ENCODE data around the gene TIA1.
"Not testable (repeated sequence)": the region's sequence is repeated elsewhere in the genome, so short reads cannot be mapped to it uniquely, and the experiment has no call there.

The TIA1 gene, protein sequence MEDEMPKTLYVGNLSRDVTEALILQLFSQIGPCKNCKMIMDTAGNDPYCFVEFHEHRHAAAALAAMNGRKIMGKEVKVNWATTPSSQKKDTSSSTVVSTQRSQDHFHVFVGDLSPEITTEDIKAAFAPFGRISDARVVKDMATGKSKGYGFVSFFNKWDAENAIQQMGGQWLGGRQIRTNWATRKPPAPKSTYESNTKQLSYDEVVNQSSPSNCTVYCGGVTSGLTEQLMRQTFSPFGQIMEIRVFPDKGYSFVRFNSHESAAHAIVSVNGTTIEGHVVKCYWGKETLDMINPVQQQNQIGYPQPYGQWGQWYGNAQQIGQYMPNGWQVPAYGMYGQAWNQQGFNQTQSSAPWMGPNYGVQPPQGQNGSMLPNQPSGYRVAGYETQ

DNA sequence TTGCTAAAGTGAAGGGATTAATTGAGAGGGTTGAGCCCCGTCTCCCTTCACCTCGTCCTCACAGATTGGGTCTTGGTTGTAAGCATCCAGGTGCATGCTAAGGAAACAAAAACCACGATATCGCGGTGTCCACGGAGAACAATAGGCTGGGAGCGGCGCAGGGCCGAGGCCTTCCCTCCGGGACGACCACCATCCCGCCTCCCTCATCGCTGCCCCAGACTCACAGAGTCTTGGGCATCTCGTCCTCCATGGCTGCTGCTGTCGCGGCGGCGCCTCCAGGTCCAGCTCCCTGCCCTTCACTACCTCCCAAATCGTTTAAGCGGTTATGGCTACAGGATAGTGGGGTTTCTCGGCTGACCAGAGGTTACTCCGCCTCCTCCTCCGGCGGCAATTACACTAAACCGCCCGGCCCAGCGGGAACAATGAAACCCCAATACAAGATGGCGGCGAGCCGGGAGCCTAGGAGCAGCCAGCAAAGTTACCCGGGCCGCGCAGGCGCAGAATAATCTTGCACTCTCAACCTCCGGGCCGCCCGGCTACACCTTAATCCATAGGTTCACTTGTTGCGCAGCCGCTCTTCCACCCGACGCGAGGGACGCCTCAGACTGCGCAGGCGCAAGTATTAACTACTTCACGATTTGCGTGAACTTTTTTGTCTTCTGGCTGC lies at the start of gene TIA1:
Gene TIA1, minus strand, starts transcription at position 448 of the 667 bp plus-strand sequence. Its CDS starts 198 bp downstream, at position 250.
- peak; percentile 99 for DNase-seq

DNA sequence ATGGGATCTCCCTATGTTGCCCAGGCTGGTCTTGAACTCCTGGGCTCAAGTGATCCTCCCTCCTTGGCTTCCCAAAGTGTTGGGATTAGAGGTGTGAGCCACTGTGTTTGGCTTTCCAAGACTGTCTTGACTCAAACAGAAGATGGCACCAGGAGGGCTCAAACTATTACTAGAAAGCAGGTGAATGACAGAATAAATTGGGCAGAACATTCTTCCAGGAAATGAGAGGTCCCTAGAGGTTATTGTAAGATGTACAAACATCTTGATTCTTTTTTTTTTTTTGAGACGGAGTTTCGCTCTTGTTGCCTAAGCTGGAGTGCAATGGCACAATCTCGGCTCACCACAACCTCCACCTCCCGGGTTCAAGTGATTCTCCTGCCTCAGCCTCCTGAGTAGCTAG lies 49.4 kb upstream of the TIA1 start:
- not testable (repeated sequence) for DNase-seq

DNA sequence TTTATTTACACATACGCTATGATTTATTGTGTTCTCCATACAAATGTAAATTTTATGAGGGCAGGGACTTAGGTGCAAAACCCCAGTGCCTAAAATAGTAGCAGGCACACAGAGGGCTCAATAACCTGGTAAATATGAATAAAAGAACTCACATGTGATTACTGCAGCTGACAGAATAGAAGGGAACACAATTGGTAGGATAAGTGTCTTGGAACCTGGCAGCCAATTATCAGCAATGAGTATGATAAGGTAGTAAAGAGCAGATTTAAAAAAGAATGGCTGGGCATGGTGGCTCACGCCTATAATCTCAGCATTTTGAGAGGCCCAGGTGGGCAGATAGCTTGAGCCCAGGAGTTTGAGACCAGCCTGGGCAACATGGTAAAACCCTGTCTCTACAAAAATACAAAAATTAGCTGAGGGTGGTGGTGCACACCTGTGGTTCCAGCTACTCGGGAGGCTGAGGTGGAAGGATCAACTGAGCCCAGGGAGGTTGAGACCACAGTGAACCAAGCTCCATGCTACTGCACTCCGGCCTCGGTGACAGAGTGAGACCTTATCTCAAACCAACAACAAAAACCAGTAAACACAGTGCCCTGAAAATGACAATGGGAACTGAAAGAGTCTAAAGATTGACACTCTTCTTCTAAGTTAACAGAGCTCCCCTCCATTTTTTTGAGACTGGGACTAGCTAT lies 35.2 kb upstream of the TIA1 start:
- DNase-seq = no peak

DNA sequence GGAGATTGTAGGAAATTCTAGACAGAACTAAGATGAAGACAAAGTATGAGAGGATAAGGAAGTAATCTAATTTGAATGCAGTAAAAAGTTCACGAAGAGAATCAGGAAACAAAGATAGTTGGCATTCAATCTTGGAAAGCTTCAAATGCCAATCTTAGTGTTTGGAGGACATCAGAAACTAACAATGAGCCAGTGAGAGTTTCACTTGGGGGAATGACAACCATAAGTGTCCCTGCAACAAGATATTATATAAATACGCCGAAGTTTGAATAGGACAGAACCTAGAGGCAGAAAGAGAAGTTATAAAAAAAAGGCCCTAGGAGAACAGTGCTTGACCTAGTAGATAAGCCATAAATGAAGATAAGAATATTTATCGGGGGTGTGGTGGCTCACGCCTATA lies 34.0 kb upstream of the TIA1 start:
- DNase-seq = no peak

DNA sequence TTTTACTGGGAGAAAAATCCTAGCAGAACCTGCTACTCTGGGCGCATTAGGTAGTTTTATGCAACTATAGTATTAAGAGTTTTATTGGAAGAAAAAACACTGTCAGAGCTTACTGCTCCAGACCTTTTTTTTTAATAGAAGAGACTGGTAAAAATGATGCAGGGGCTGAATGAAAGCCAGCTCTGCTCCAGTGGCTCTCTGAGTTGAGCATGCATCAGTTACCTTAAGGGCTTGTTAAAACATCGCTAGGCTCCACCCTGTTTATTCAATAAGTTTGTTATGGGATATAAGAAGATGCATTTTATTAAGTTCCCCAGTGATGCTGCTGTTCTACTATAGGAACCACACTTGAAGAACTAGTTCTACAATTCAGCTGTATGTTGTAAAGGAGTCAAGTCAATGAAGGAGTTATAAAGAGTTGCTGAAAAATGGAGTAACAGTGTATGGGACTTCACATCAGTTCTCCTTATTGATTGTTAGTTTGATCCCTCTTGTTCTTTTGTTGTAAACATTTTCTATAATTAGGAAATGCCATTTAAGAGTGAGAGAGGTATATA lies 31.9 kb upstream of the TIA1 start:
- no peak for DNase-seq

DNA sequence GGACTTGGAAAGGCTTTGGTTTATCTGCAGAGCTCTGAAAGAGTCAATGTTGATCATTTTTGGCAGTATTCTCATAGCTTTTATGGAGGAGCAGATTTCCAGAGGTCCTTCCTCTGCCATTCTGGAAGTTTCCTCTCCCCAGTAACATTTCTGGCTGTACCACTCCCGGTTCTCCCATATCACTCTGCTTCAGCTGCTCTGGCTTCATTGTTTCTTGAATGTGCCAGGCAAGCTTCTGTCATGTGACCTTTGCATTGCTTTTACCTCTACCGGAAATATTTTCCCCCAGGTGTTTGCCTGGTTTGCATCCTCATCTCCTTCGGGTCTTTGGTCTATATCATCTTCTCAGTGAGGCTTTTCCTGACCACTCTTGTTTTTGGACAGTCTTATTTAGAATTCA lies 21.9 kb upstream of the TIA1 start:
- DNase-seq = no peak

DNA sequence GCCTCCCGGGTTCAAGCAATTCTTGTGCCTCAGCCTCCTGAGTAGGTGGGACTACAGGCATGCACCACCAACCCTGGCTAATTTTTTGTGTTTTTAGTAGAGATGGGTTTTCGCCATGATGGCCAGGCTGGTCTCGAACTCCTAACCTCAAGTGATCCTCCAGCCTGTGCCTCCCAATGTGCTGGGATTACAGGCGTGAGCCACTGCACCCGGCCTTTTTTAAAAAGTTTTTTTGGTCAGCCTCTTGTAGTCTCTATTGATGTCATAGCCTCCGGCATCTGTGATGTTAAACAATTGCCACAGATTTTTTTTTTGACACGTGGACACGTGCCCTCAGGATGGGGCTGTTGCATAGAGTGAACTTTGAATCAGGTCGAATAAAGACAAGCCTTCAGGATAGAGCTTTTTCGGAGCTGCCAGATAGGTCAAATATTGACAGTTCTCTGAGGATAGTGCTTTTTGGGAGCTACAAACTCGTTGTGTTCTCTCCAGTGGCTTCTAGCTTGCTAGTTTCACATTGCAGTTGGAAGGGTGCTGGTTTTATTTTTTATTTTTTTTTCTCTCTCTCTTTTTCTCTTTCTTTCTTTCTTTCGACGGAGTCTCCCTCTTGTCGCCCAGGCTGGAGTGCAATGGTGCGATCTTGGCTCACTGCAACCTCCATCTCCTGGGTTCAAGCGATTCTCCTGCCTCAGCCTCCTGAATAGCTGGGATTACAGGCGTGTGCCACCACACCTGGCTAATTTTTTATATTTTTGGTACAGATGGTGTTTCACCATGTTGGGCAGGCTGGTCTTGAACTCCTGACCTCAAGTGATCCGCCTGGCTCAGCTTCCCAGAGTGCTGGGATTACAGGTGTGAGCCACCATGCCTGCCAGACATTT lies 21.2 kb upstream of the TIA1 start:
- not testable (repeated sequence) for DNase-seq

DNA sequence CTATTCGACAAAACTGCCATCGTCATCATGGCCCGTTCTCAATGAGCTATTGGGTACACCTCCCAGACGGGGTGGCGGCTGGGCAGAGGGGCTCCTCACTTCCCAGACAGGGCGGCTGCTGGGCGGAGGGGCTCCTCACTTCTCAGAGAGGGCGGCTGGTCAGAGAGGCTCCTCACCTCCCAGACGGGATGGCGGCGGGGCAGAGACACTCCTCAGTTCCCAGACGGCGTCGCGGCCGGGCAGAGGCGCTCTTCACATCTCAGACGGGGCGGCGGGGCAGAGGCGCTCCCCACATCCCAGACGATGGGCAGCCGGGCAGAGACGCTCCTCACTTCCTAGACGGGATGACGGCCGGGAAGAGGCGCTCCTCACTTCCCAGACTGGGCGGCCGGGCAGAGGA lies 18.5 kb upstream of the TIA1 start:
- not testable (repeated sequence) for DNase-seq

DNA sequence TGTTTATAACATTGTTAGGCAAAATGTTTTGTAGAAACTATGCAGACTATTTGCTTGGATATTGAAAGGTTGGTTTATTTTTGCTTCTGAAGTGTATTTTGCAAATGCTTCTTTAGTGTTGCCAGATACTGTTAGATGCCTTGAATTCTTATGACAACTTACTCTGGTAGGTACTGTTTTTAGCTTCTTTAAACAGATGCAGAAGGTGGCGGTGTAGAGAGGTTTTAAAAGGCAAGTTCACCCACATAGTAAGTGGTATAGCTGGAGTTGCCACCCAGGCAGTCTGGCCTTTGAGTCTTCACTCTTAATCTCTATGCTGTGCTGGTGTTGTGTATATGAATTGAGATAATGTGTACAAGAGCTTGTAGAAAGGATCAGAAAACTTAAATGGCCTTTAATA lies 13.1 kb upstream of the TIA1 start:
- DNase-seq = no peak

DNA sequence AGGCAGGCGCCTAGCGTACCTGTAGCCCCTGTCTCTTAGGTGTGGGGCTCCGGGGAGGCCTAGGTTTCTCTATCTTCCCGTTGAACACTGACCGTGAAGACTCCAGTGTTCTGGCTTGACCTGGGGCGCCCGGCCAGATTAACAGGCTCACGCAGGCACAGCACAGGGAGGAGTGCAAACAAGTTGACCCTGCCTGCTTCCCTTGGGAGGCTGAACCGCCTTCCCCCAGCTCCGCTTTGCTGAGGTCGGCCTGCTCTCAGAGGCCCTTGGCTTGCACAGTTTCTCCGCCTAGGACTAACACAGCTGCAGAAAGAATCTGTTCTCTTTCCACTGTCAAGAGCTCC lies 10.1 kb upstream of the TIA1 start:
- no peak for DNase-seq

DNA sequence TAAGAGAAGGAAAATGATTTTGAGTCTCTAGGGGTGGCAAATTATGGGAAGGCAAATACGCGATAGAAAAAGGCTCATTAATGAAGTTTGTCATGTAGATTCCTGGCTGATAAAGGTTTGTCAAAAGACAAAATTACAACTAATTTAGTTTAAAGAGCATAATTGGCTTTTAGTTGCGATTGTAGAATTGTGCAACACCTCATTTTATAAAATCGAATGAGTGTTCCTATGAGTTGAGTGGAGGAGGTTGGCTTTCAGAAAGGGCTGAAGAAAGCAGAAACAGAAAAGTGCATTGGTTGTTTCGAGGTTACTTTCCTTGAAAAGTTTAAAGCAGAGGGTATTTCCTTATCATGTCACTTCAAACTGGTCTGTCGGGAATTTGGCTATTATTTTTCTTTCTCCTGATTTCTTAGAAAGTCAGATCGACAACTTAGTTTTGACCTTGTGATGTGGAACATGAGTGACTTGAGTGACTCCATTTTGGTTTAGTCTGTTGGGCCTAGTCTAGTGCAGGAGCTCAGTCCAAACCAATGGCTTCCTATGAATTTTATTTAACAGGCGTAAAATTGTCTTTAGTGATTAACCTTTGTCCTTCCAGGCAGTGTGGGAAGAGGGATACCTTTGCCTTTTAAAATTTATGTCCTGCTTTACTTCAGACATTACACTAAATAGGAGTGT lies 7.3 kb upstream of the TIA1 start:
- DNase-seq = no peak

DNA sequence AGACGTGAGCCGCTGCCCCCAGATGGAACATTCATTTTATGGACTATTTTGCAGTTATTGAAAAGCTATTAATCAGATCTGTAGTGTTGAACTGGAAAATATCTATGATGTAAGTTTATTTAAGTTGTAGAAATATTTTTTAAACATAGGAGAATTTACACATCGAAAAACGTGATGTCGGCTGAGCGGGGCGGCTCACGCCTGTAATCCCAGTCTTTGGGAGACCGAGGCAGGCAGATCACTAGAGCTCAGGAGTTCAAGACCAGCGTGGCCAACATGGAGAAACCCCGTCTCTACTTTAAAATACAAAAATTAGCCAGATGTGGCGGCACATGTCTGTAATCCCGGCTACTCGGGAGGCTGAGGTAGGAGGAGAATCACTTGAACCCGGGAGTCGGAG lies 2.0 kb upstream of the TIA1 start:
- no peak for DNase-seq

DNA sequence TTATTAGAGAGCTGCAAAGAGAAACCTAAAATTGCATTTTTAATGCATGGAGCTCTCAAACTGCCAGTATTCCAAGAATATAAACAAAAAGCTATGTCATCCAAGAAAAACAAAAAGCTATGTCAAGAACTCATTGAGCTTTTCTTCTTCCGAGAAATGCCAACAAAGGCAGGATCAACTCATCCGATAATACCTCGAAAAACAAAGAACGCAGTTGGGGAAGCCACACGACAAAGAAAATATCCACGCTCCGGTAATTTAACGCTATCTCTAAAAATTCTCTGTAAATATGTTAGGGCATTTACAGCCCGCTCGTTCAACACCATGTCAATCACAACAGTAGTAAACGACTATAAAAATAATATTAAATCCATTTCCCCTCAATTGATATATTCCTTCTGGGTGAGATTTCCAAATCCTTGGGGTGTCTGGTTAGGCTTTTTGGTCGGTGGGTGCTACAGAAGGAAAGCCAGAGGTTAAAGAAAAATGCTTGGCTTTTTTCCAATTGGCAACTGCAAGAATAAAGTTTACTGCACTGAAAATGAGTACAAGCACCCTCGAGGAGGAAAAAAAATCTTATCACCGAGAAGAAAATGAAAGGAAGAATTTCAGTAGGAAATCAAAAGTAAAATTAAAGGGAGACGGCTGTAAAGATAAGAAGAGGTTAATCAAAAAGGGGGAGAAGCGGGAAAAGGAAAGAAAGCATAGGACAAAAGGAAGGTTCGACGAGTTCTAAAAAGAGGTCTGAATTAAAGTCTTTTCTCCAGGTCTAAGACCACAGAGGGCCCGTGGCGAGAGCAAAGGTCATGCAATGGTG lies 856 bp downstream of the TIA1 start:
- DNase-seq = no peak

DNA sequence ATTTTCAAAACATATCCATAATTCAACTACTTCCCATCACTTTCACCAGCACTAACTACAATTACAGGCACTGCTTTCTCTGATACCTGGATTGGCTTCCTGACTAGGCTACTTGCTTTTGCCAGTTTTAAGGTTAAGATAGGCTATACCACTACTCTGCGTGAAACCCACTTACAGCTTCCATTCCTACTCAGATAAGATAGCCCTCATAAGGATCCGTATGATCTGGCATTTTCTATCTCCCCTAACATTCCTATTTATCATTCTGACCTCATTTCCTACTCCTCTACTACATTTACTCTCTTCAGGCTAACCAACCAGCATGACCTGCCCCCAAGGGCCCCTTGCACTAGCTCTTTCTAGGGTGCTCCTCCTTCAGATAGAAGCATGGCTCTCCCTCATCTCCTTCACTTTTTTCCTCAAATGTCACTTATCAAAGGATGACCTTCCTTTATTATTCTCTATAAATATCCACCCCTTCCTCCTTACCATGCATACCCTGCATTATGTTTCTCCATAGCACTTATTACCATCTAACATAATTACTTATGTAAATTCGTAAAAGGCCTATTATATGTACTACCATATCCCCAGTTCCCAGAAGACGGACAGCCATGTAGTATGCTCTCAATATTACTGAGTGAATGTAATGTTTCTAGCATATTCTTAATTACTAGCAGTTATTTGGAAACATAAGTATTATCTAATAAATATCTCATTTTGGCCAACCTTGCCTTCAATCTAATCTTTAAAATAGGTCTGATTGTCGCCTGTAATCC lies 4.4 kb downstream of the TIA1 start:
- no peak for DNase-seq

DNA sequence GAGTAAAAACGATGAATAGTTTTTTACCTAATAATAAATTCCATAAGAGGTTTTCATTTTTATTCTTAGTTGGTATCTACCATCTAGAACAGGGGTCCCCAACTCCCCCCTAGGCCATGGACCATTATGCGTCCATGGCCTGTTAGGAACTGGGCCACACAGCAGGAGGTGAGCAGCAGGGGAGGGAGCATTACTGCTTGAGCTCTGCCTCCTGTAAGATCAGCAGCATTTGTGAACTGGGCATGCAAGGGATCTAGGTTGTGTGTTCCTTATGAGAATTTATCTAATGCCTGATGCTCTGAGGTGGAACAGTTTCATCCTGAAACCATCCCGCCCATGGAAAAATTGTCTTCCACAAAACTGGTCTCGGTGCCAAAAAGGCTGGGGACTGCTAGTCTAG lies 5.9 kb downstream of the TIA1 start:
- no peak for DNase-seq

DNA sequence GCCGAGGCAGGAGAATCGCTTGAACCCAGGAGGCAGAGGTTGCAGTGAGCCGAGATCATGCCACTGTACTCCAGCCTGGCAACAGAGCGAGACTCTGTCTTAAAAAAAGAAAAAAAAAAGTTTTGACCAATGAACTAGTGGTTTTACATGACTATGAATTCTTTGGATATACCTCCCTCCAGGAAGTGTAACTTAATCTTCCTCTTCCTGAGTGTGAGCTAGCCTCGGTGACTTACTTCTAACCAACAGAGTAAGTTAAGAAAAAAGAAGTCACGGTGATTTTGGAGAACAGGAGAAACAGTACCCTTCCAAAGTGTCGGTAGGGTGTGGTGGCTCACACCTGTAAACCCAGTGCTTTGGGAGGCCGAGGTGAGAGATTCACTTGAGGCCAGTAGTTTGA lies 7.1 kb downstream of the TIA1 start:
- DNase-seq = no peak

DNA sequence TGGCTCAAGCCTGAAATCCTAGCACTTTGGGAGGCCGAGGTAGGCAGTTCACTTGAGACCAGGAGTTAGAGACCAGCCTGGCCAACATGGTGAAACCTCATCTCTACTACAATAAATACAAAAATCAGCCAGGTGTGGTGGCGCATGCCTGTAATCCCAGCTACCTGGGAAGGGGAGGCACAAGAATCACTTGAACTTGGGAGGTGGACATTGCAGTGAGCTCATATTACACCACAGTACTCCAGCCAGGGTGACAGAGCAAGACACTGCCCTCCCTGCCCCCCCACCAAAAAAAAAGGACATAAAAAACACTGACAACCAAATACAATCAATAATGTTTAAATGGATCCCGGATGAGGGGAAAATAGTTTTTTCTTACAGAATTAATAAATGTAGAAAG lies 7.8 kb downstream of the TIA1 start:
- DNase-seq = no peak

DNA sequence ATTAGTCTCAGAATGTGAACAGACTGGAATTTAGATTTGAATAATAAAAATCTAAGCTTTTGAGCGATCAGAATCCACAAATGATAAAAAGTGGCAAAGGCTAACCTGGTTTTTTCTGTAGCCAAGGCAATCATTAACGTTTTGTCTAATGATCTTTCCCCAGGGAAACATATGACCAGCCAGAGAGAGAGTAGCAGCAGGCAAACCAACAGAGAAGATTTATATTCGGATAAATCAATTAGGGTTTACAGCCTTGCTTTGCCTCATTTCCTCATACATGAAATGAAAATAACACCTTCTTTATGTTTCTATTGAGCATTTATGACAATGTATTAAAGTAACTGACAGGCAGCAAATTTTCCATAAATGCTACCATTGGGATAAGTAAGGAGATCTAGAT lies 14.5 kb downstream of the TIA1 start:
- no peak for DNase-seq

DNA sequence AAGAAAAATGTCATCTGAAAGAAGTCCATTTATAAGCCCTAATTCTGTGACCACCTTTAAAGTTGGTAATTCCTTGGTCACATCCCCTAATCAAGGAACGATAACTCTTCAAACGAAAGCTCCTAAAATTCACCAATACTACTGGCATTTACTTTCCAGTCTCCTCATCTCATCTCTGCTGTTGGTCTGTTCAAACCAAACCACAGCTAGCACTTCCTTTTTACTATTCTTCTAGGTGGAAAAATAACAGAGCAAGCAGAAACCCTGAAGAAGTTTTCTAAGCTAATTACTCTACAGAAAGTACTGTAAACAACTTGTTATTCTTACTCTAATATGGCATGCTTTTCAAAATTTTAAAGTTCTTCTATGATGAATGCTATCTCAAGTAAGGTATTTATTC lies 21.6 kb downstream of the TIA1 start:
- no peak for DNase-seq

DNA sequence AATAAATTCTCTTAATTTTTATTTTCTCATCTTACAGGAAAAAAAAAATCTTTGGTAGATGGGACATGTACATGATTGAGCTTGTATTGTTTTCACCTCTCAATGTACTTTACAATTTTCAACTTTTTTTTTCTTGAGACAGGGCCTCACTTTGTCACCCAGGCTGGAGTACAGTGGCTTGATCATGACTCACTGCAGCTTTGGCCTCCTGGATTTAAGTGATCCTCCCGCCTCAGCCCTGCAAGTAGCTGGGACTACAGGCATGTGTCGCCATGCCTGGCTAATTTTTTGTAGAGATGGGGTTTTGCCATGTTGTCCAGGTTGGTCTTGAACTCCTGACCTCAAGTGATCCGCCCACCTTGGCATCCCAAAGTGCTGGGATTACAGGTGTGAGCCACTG lies 25.1 kb downstream of the TIA1 start:
- not testable (repeated sequence) for DNase-seq
